Neural crest cell (in vitro differentiated cells): ENCODE data around the gene SFXN3. TPM values are rescaled to one million over a fixed set of nuclear protein-coding genes. Genes with fewer than 3 reads are reported as not detected.

Experiments
- DNase-seq: peaks from one replicate; pipeline ENCODE4 v3.0.0; 2021; ENCODE audit warnings: low read depth, mixed read lengths, low spot score
- H3K27ac Mint-ChIP-seq: one replicate; pipeline ENCODE4 v1.8.0; 2021; ENCODE audit warnings: mild to moderate bottlenecking, mixed read lengths; ENCODE audit not compliant: unreplicated experiment
- H3K27me3 Mint-ChIP-seq: 2 replicates; pipeline ENCODE4 v1.8.0; 2021; ENCODE audit warnings: low read depth, mild to moderate bottlenecking, mixed read lengths
- H3K36me3 Mint-ChIP-seq: 2 replicates; pipeline ENCODE4 v1.8.0; 2021; ENCODE audit warnings: low read depth, mild to moderate bottlenecking, mixed read lengths
- H3K4me1 Mint-ChIP-seq: 2 replicates; pipeline ENCODE4 v1.8.0; 2021; ENCODE audit warnings: mixed read lengths
- H3K4me3 Mint-ChIP-seq: one replicate; pipeline ENCODE4 v1.8.0; 2021; ENCODE audit warnings: mild to moderate bottlenecking, mixed read lengths
- H3K9me3 Mint-ChIP-seq: 2 replicates; pipeline ENCODE4 v1.8.0; 2021; ENCODE audit warnings: mixed read lengths
- total RNA-seq: library from RNA; stranded (reverse); gene quantifications from 2 replicates; pipeline ENCODE4 v1.2.1, GENCODE V29; 2021
- TF ChIP-seq, protein P1 (sequence below): fragments of 200-600 bp; sonication (generic); conservative IDR thresholded peaks from 2 replicates; pipeline ENCODE4 v1.5.0; 2021; ENCODE audit warnings: antibody characterized with exemption, mild to moderate bottlenecking

Gene SFXN3
- total RNA-seq, 1 donor from 2014 or later = 2.1 TPM

- H3K4me3 Mint-ChIP-seq = peak overlapping the region; percentile 71
- no peaks in the 10 kb centered on the region for H3K9me3 Mint-ChIP-seq
- no peaks in the 10 kb centered on the region for H3K36me3 Mint-ChIP-seq
- DNase-seq = no peak
- peaks cover 40% of the 10 kb centered on the region for H3K27me3 Mint-ChIP-seq
- TF ChIP-seq, protein P1, sequence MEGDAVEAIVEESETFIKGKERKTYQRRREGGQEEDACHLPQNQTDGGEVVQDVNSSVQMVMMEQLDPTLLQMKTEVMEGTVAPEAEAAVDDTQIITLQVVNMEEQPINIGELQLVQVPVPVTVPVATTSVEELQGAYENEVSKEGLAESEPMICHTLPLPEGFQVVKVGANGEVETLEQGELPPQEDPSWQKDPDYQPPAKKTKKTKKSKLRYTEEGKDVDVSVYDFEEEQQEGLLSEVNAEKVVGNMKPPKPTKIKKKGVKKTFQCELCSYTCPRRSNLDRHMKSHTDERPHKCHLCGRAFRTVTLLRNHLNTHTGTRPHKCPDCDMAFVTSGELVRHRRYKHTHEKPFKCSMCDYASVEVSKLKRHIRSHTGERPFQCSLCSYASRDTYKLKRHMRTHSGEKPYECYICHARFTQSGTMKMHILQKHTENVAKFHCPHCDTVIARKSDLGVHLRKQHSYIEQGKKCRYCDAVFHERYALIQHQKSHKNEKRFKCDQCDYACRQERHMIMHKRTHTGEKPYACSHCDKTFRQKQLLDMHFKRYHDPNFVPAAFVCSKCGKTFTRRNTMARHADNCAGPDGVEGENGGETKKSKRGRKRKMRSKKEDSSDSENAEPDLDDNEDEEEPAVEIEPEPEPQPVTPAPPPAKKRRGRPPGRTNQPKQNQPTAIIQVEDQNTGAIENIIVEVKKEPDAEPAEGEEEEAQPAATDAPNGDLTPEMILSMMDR = no peak
- H3K27ac Mint-ChIP-seq = peak overlapping the region; percentile 54
- peaks cover 55% of the 10 kb centered on the region for H3K4me1 Mint-ChIP-seq
Observed at GRCh38 chr10:101040851-101041250, 9.8 kb downstream of the SFXN3 start.

GRCh38 chr10:101041252-101041761, 10.3 kb downstream of the SFXN3 start:
- Mint-ChIP-seq H3K36me3 (no peaks in the 10 kb centered on the region), H3K4me1 (peaks cover 58% of the 10 kb centered on the region), H3K4me3 (peak overlapping the region; percentile 71), H3K9me3 (no peaks in the 10 kb centered on the region), H3K27ac (peak overlapping the region; percentile 54), H3K27me3 (peaks cover 40% of the 10 kb centered on the region)
- DNase-seq = peak; percentile 71
- TF ChIP-seq, protein P1 = peak; percentile 89

DNA sequence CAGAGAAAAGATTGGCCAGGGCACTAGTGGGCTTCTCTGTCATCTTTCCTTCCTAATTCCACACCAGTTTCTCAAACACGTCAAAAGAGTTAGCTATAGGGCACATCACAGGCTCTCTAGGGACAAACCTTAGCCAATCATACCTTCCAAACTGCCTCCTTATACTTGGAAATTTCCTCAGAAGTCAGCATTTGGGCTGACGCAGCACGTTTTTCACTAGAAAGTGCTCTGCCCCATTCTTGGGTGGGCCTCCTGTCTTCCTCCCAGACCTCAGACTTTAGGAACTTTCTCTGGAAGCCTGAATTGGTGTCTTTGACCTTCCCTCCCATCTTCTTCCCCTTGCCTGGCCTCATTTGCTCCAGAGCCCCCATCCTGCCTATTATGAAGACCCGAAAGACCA, 11.1 kb downstream of the SFXN3 start:
- Mint-ChIP-seq H3K27ac (no peak overlapping the region), H3K27me3 (peaks cover 42% of the 10 kb centered on the region)

DNA sequence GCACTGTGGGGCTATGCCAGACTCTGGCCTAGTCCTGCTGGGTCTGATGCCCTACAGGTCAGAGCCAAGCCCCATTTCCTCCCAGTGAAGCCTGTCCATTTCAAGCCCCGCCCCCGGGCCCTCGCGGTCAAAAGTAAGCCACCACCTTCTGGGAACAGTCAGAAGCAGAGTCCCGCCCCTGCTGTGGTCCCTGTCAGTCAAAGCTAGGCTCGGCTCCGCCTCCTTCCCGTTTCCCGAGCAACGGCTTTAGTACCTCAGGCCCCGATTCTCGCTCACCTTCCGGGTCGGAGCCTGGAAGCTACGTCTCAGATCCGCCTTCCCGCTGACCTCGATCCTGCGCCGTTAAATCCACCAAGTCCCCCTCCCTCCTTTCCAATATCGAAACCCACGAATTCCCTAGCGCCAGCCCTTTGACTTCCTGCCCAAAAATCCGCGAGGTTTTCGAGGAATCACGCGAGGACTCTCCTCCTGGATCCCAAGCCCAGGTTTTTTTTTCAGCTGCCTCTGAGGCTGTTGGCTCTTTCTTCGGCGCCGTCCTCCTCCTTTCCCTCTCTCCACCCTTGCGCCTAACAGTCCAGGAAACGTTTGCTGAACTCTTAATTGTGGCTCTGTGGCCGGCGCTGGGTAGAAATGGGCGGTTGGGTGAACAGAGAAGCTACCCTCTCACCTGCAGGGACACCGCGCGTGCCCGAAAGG, 11.8 kb downstream of the SFXN3 start:
- Mint-ChIP-seq H3K4me1 (peaks cover 62% of the 10 kb centered on the region), H3K27ac (peak overlapping the region; percentile 98), H3K27me3 (peaks cover 44% of the 10 kb centered on the region), H3K4me3 (peak overlapping the region; percentile 95), H3K9me3 (no peaks in the 10 kb centered on the region), H3K36me3 (peaks cover 3% of the 10 kb centered on the region)
- DNase-seq = peak; percentile 87
- TF ChIP-seq, protein P1 = no peak

More for the DNA sequence above, 11.1 kb downstream of the SFXN3 start:
- TF ChIP-seq, protein P1 = no peak
- Mint-ChIP-seq H3K36me3 (peaks cover 3% of the 10 kb centered on the region), H3K9me3 (no peaks in the 10 kb centered on the region), H3K4me3 (peak overlapping the region; percentile 95), H3K4me1 (peaks cover 66% of the 10 kb centered on the region)
- DNase-seq = no peak

DNA sequence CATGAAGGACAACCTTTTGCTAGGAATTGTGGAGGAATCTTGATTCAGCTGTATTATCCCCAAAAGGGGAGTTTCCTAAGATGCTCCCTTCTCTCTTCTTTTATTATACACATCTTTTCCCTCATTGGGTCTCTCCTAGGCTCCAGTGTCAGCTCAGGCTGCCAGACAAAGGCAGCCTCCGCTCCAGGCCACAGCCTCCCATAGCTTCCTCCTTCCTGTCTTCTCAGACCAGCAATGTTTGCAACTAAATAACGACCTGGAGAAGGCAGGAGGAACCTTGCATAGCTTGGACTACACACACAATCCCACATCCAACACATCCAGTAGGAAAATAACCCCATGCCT, 12.3 kb downstream of the SFXN3 start:
- H3K36me3 Mint-ChIP-seq = peaks cover 3% of the 10 kb centered on the region
- H3K9me3 Mint-ChIP-seq = no peaks in the 10 kb centered on the region
- peak overlapping the region; percentile 95 for H3K4me3 Mint-ChIP-seq
- H3K4me1 Mint-ChIP-seq = peaks cover 58% of the 10 kb centered on the region
- DNase-seq = no peak
- H3K27me3 Mint-ChIP-seq = peaks cover 49% of the 10 kb centered on the region
- peak overlapping the region; percentile 98 for H3K27ac Mint-ChIP-seq
- TF ChIP-seq, protein P1 = no peak
